ENCODE measurements around the gene RPL18.

DNA sequence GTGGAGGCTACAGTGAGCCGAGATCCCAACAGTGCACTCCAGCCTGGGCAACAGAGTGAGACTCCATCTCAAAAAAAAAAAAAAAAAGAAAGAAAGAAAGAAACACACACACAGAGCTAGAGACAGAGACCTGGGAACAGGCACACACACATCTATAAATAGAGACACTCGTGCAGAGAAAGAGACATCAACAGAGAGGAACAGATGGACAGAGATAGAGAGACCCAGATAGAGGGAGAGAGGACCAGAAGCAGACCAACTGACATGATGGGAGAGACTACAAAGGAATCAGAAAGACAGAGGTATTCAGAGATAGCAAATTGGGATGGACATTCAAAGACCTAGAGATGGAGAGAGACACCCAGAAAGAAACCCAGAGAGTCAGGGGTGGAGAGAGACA, 29.2 kb upstream of the RPL18 start:
- TF ChIP-seq POLR2A (IDR thresholded peaks at IDR 0.05), result no peak
- no peak for TF ChIP-seq CTCF (IDR thresholded peaks at IDR 0.05)
- TF ChIP-seq POLR2AphosphoS5 (IDR thresholded peaks at IDR 0.05), result no peak
- no peak for TF ChIP-seq EP300 (IDR thresholded peaks at IDR 0.05)
